Right lobe of liver (tissue), 4 donors: ENCODE measurements around the gene TMEM151A.

Source experiments
- CTCF ChIP-seq, 4 donors: fragments of 200-600 bp in 3 of 4; fragments of 450-650 bp in 1 of 4; IDR thresholded peaks; one replicate each; pipeline versions ENCODE4 v1.5.1 to v1.8.0; 2016 to 2022; ENCODE audit warnings: antibody characterized with exemption in 4 of 4, mild to moderate bottlenecking in 2 of 4
- POLR2A ChIP-seq: fragments of 450-650 bp; IDR thresholded peaks from one replicate; pipeline ENCODE4 v1.6.1; 2017; ENCODE audit warnings: antibody characterized with exemption, mild to moderate bottlenecking
- donor health status: DM: no; HTN: no; CAD: no.
- donor health status: DM: no; HTN: no; CAD: no.
- donor health status: DM: no; HTN: yes; CAD: no.

DNA sequence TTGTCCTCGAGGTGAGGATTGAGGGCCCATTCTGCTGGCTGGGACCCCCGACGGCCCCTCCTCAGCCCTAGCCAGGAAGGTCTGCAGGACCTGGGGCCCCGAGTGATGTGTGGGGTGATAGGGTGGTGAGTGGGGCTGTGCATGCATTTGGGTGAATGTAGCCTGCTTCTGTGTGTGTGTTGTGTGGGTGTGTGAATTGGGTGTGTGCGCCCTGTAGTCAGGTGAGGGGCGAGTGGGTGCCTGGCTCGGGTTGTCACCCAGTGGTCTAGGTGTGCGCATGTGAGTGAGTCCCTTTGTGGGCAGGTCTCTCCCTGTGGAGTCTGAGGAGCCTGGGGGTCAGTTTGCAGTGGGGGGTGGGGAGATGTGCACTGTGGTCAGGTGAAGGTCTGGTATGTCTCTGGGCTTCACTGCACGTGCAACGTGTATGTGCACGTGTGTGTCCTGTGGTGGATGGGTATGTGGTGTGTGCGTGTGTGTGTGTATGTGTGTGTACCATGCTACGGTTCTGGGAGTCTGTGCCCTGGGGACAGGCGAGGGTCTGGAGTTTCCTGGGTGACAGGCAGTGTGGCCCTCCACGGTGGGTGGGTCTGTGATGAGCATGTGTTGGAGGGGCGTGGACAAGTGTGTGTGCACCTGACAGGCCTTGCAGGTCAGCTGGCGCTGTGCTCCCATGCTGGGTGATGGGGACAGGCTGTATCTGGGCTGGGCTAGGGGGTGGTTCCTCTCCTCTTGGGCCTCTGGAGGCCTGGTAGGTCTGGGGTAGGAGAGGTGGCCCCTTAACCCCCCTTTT lies 1.0 kb downstream of the TMEM151A start:
- no peak for TF ChIP-seq CTCF (IDR thresholded peaks at IDR 0.05)
- TF ChIP-seq POLR2A: no peak
